RPMI7951 (cell line): ENCODE data around the gene MYCBP. TPM values are rescaled to one million over a fixed set of nuclear protein-coding genes. Genes with fewer than 3 reads are reported as not detected.

Experiments used
- DNase-seq: peaks from one replicate; pipeline ENCODE4 v3.0.0-alpha.2; 2012; ENCODE audit warnings: low read depth
- total RNA-seq: library from RNA; depleted of rRNA; stranded (reverse); fragments of >200 nt; shearing (Covaris generic); gene quantifications from 2 replicates; pipeline ENCODE4 v1.2.3, GENCODE V29; 2014; rRNA removed

The MYCBP gene
- total RNA-seq, 1 experiment from 2014 or later, result 37.6 TPM

GRCh38 chr1:38820860-38821259 lies 52.3 kb downstream of the MYCBP start:
- no peak for DNase-seq

GRCh38 chr1:38819516-38819915 lies 53.6 kb downstream of the MYCBP start:
- DNase-seq, result no peak

GRCh38 chr1:38819040-38819439 lies 54.1 kb downstream of the MYCBP start:
- no peak for DNase-seq

GRCh38 chr1:38818175-38818976 lies 54.8 kb downstream of the MYCBP start:
- DNase-seq, result no peak

- DNase-seq, result no peak
Measured at GRCh38 chr1:38817267-38818174, 55.6 kb downstream of the MYCBP start.

GRCh38 chr1:38815903-38816627 lies 57.1 kb downstream of the MYCBP start:
- no peak for DNase-seq

GRCh38 chr1:38814984-38815464 lies 58.1 kb downstream of the MYCBP start:
- no peak for DNase-seq

- DNase-seq, result no peak
Measured at GRCh38 chr1:38814444-38814983, 58.6 kb downstream of the MYCBP start.

- no peak for DNase-seq
Measured at GRCh38 chr1:38812981-38813380, 60.2 kb downstream of the MYCBP start.

Other genes starting within 250 kb of the MYCBP start
- 13.0 and 16.8 TPM in 2 replicates for gene RRAGC, start 13.6 kb downstream of the MYCBP start, total RNA-seq
- gene GJA9, start 8.2 kb upstream of the MYCBP start, total RNA-seq, result not detected in 2 replicates
- not detected in 2 replicates for gene RHBDL2, start 68.5 kb upstream of the MYCBP start, total RNA-seq
- 42.9 and 43.3 TPM in 2 replicates for gene AKIRIN1, start 117.9 kb upstream of the MYCBP start, total RNA-seq
- 823 and 839 TPM in 2 replicates for gene NDUFS5, start 153.0 kb upstream of the MYCBP start, total RNA-seq